GM19463 (cell line): ENCODE measurements around the gene KIF16B.
"Not testable (repeated sequence)": the region's sequence is repeated elsewhere in the genome, so short reads cannot be mapped to it uniquely, and the experiment has no call there.

Experiments used
- ATAC-seq: cut with Tn5 transposase; IDR thresholded peaks from one replicate; pipeline ENCODE4 v1.9.1; 2021; ENCODE audit warnings: mild to moderate bottlenecking, moderate library complexity; ENCODE audit not compliant: unreplicated experiment

KIF16B gene

DNA sequence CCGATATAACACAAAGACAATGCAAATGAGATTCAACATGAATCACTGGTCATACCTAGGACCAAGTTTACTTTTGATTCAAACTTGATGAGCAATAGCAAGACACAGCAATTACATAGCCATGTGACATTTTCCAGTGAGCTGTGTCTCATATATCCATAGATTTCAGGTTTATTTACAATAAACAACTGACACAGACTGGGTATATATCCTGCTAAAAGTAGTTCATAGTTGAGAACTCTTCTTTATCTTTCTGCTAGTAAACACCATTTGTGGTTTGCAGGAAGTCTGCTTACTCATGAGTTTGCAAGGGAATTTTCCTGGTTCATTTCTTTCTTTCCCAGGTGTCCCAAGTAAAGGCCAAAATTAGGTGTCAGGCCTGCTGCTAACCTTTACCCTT, 343.4 kb downstream of the KIF16B start:
- no peak for ATAC-seq

DNA sequence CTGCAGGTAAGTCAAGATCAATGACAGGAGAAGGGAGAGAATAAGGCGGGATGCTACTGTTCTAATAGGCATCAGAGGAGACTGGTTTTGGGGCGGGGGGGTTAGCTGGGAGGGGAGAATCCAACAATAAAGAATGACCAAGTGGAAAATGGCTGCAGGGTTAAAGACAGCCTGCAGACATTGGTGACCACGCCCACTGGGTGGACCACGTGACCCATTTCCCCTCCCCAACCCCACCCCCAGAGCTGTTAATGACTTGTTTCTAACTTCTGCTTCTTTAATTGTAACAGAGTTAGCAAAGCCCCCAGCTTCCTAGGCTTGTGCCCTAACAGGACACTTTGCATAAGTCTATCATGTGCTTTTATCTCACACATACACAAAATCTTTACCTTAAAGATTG, 344.5 kb downstream of the KIF16B start:
- no peak for ATAC-seq

DNA sequence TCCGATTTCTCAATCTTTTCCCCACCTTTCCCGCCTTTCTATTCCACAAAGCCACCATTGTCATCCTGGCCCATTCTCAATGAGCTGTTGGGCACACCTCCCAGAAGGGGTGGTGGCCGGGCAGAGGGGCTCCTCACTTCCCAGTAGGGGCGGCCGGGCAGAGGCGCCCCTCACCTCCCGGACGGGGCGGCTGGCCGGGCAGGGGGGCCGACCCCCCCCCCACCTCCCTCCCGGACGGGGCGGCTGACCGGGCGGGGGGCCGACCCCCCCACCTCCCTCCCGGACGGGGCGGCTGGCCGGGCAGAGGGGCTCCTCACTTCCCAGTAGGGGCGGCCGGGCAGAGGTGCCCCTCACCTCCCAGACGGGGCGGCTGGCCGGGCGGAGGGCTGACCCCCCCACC, 346.3 kb downstream of the KIF16B start:
- ATAC-seq, result not testable (repeated sequence)

- ATAC-seq, result no peak
Measured at GRCh38 chr20:16224836-16225235, 348.4 kb downstream of the KIF16B start.

DNA sequence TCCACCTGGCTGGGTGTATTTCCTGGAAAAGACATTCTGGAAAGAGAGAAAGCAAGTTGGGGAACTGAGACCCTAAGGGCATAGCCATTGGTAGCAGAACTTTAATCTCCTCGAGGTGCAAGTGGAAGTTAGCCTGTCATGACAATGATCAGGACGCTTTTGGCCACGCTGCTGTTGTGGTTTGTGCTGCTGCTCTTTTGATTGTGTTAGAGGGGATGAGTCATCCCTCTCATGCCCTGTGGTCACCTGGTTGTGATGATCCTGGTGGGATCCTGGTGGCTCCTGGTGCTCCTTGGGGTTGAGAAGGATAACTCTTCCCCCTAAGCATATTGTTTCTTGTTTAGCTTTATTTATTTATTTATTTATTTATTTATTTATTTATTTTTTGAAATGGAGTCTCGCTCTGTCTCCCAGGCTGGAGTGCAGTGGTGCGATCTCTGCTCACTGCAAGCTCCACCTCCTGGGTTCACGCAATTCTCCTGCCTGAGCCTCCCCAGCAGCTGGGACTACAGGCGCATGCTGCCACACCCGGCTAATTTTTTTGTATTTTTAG, 350.3 kb downstream of the KIF16B start:
- ATAC-seq, result no peak
